HCT116 (cell line): Measurements from ENCODE around the gene TMEM198. TPM values are rescaled to one million over a fixed set of nuclear protein-coding genes. Genes with fewer than 3 reads are reported as not detected.

Experiments used
- ATAC-seq: fragments of 200-7000 bp; cut with Tn5 transposase; 2 replicates; pipeline ENCODE4 v1.9.1; 2020; ENCODE audit warnings: mild to moderate bottlenecking, moderate library complexity
- BruUV-seq: library from RNA; stranded (reverse); fragments of 400-500 nt; replicated peaks from 2 replicates; lab custom pipeline; 2021; lab: Mats Ljungman, UMichigan
- CTCF ChIA-PET: fragments of 300-600 bp; sonication (Branson Sonifier 250); formaldehyde crosslinking; loops from one replicate; lab custom pipeline; 2021; ENCODE audit warnings: antibody characterized with exemption; lab: Charles Lee
- POLR2A ChIA-PET: fragments of 300-600, 350-600 bp; sonication (Branson Sonifier 250); formaldehyde crosslinking; loops from one replicate; lab custom pipeline; 2021; ENCODE audit warnings: antibody characterized with exemption; lab: Charles Lee
- RAD21 ChIA-PET, 2 experiments: fragments of 300-600 bp; sonication (Branson Sonifier 250); formaldehyde crosslinking; loops; one replicate each; lab custom pipeline; 2023; ENCODE audit warnings: low total read pairs in 2 of 2; ENCODE audit not compliant: uncharacterized antibody in 2 of 2, unreplicated experiment in 2 of 2, low non-redundant PET in 1 of 2; lab: Charles Lee
- DNase-seq: peaks from one replicate; pipeline ENCODE4 v3.0.0-alpha.2; 2010; ENCODE audit warnings: low read depth, low spot score
- H2AFZ ChIP-seq: fragments of 200-600 bp; shearing (Covaris generic), sonication (generic); 2 replicates; pipeline ENCODE4 v1.6.1; 2017; ENCODE audit warnings: low read depth, mixed run types, mixed read lengths, antibody characterized with exemption, low read length; ENCODE audit not compliant: poor library complexity, severe bottlenecking
- H3K27ac ChIP-seq: 2 replicates; pipeline ENCODE4 v1.5.1; 2012; ENCODE audit warnings: low read depth, low read length
- H3K27me3 ChIP-seq: fragments of 200-600 bp; sonication (generic); 2 replicates; pipeline ENCODE4 v1.6.1; 2016; ENCODE audit warnings: mixed run types, low read length, mixed read lengths; ENCODE audit not compliant: insufficient read depth
- H3K36me3 ChIP-seq, 2 experiments: fragments of 200-500 bp in 1 of 2; fragments of 200-600 bp in 1 of 2; sonication (Bioruptor generic) in 1 of 2; sonication (generic) in 1 of 2; 2 replicates each; pipeline versions ENCODE4 v1.5.1 to v1.6.1; 2014 to 2016; ENCODE audit warnings: low read length in 2 of 2, inconsistent platforms in 1 of 2, mixed read lengths in 1 of 2, mixed run types in 1 of 2; ENCODE audit not compliant: insufficient read depth in 2 of 2, control insufficient read depth in 1 of 2
- H3K4me1 ChIP-seq, 2 experiments: fragments of 200-600 bp in 1 of 2; sonication (generic) in 1 of 2; 2 replicates each; pipeline versions ENCODE4 v1.5.1 to v1.6.1; 2012 to 2017; ENCODE audit warnings: low read length in 2 of 2, inconsistent platforms in 1 of 2, mild to moderate bottlenecking in 1 of 2, mixed read lengths in 1 of 2, mixed run types in 1 of 2, moderate library complexity in 1 of 2; ENCODE audit not compliant: insufficient read depth in 2 of 2, control insufficient read depth in 1 of 2
- H3K4me2 ChIP-seq: fragments of 200-600 bp; sonication (generic); 2 replicates; pipeline ENCODE4 v1.6.1; 2017; ENCODE audit warnings: mixed run types, low read length, mixed read lengths
- H3K4me3 ChIP-seq, 2 experiments: fragments of 200-600 bp in 1 of 2; sonication (generic) in 1 of 2; replicated peaks in 1 of 2; 2 replicates each; pipeline ENCODE4 v1.5.1; 2011 to 2016; ENCODE audit warnings: low read length in 2 of 2, control low read depth in 1 of 2, low read depth in 1 of 2, mild to moderate bottlenecking in 1 of 2, mixed read lengths in 1 of 2, mixed run types in 1 of 2
- H3K79me2 ChIP-seq: fragments of 200-600 bp; sonication (generic); 2 replicates; pipeline ENCODE4 v1.6.1; 2017; ENCODE audit warnings: mild to moderate bottlenecking, mixed run types, low read length, moderate library complexity, mixed read lengths; ENCODE audit not compliant: insufficient read depth
- H3K9ac ChIP-seq: fragments of 200-600 bp; sonication (generic); 2 replicates; pipeline ENCODE4 v1.6.1; 2016; ENCODE audit warnings: low read length, mixed read lengths
- H3K9me2 ChIP-seq: fragments of 200-600 bp; sonication (generic), shearing (Covaris generic); 2 replicates; pipeline ENCODE4 v1.6.1; 2017; ENCODE audit warnings: mixed run types, mild to moderate bottlenecking, moderate library complexity; ENCODE audit not compliant: insufficient read depth
- H3K9me3 ChIP-seq, 2 experiments: fragments of 200-500 bp in 1 of 2; fragments of 200-600 bp in 1 of 2; sonication (Bioruptor generic) in 1 of 2; sonication (generic) in 1 of 2; 2 replicates each; pipeline ENCODE4 v1.6.1; 2014 to 2017; ENCODE audit warnings: low read length in 2 of 2, mixed read lengths in 2 of 2, inconsistent platforms in 1 of 2, low read depth in 1 of 2, mild to moderate bottlenecking in 1 of 2, mixed run types in 1 of 2, moderate library complexity in 1 of 2; ENCODE audit not compliant: control insufficient read depth in 1 of 2, insufficient read depth in 1 of 2
- H4K20me1 ChIP-seq: fragments of 200-600 bp; sonication (generic), shearing (Covaris generic); 2 replicates; pipeline ENCODE4 v1.6.1; 2017; ENCODE audit warnings: mixed run types, mild to moderate bottlenecking, moderate library complexity; ENCODE audit not compliant: insufficient read depth
- ATF3 ChIP-seq: IDR thresholded peaks from 2 replicates; pipeline ENCODE4 v1.6.1; 2012
- CBX3 ChIP-seq: IDR thresholded peaks from 2 replicates; pipeline ENCODE4 v1.6.1; 2012; ENCODE audit warnings: low read depth
- ELF1 ChIP-seq: IDR thresholded peaks from 2 replicates; pipeline ENCODE4 v1.6.1; 2012; ENCODE audit warnings: low read depth, borderline replicate concordance
- EZH2 ChIP-seq: fragments of 200-600 bp; sonication (generic); IDR thresholded peaks from 2 replicates; pipeline ENCODE4 v1.6.1; 2017; ENCODE audit warnings: antibody characterized with exemption, mixed run types
- FOSL1 ChIP-seq: IDR thresholded peaks from 2 replicates; pipeline ENCODE4 v1.6.1; 2012; ENCODE audit warnings: low read depth
- POLR2A ChIP-seq: IDR thresholded peaks from 2 replicates; pipeline ENCODE4 v1.7.0; 2011; ENCODE audit warnings: borderline replicate concordance; ENCODE audit not compliant: insufficient read depth, insufficient read length; ENCODE audit errors: extremely low read depth
- POLR2AphosphoS5 ChIP-seq: IDR thresholded peaks from 2 replicates; pipeline ENCODE4 v1.6.1; 2011; ENCODE audit warnings: mild to moderate bottlenecking, low read depth, low read length, moderate library complexity
- RAD21 ChIP-seq: IDR thresholded peaks from 2 replicates; pipeline ENCODE4 v1.6.1; 2012; ENCODE audit warnings: low read depth, mild to moderate bottlenecking
- REST ChIP-seq: IDR thresholded peaks from 2 replicates; pipeline ENCODE4 v1.6.1; 2012; ENCODE audit warnings: low read depth
- SIN3A ChIP-seq: IDR thresholded peaks from 2 replicates; pipeline ENCODE4 v1.6.1; 2012; ENCODE audit warnings: low read depth
- ZBTB33 ChIP-seq: IDR thresholded peaks from 2 replicates; pipeline ENCODE4 v1.6.1; 2011; ENCODE audit warnings: mild to moderate bottlenecking, low read length, moderate library complexity; ENCODE audit not compliant: insufficient replicate concordance; ENCODE audit errors: extremely low read depth
- ZFX ChIP-seq: fragments of 450-650 bp; IDR thresholded peaks from 2 replicates; pipeline ENCODE4 v1.6.1; 2017
- intact Hi-C: fragments of 100-400 bp; cut with micrococcal nuclease; formaldehyde crosslinking; loops from 2 replicates; pipeline ENCODE4 v1.10.0; 2022
- total RNA-seq: library from RNA; stranded (reverse); gene quantifications from one replicate; pipeline ENCODE4 v1.2.1, GENCODE V29; 2021; ENCODE audit not compliant: unreplicated experiment

TMEM198 gene
- total RNA-seq, 1 experiment from 2014 or later, result 2.1 TPM

- intact Hi-C loops, result no loop called here
- CTCF ChIA-PET, result no interaction called here
- no peak overlapping the region for H3K4me2 ChIP-seq
- H3K36me3 ChIP-seq, result no peaks in the 10 kb centered on the region
- H3K9me2 ChIP-seq, result no peaks in the 10 kb centered on the region
- no peak overlapping the region for H2AFZ ChIP-seq
- H3K27me3 ChIP-seq, result no peaks in the 10 kb centered on the region
- H3K4me1 ChIP-seq, result no peaks in the 10 kb centered on the region
- no peak for DNase-seq
- no peak overlapping the region for H3K9ac ChIP-seq
- TF ChIP-seq ZBTB33 (no peak), FOSL1 (no peak), ZFX (no peak), REST (no peak), SIN3A (no peak), RAD21 (no peak), ELF1 (no peak), ATF3 (no peak), EZH2 (no peak), POLR2A (no peak), POLR2AphosphoS5 (no peak), CBX3 (no peak)
- no peak for ATAC-seq
- H3K4me3 ChIP-seq, result no peak overlapping the region
- H3K27ac ChIP-seq, result no peak overlapping the region
- H3K9me3 ChIP-seq, result no peaks in the 10 kb centered on the region
- no peaks in the 10 kb centered on the region for H3K79me2 ChIP-seq
- POLR2A ChIA-PET, result no interaction called here
- no TSS peak for BruUV-seq
- RAD21 ChIA-PET, result no interaction called here
- no peaks in the 10 kb centered on the region for H4K20me1 ChIP-seq
These were observed 29.3 kb downstream of the TMEM198 start for GRCh38 chr2:219573166-219573565.
